Ovary (tissue), 3 donors: ENCODE data around the gene FAAP20.

Experiments
- EP300 ChIP-seq: sonication (generic); formaldehyde crosslinking; IDR thresholded peaks from one replicate; pipeline ENCODE4 v1.6.1; 2017; ENCODE audit warnings: antibody characterized with exemption
- TF ChIP-seq, protein P1 (sequence below), 3 donors: fragments of 450-650 bp in 2 of 3; fragments of 200-600 bp in 1 of 3; IDR thresholded peaks; one replicate each; pipeline versions ENCODE4 v1.5.1 to v1.8.0; 2016 to 2022; ENCODE audit warnings: antibody characterized with exemption in 3 of 3, mild to moderate bottlenecking in 1 of 3
- donor health status: DM: no; HTN: no; CAD: no.

DNA sequence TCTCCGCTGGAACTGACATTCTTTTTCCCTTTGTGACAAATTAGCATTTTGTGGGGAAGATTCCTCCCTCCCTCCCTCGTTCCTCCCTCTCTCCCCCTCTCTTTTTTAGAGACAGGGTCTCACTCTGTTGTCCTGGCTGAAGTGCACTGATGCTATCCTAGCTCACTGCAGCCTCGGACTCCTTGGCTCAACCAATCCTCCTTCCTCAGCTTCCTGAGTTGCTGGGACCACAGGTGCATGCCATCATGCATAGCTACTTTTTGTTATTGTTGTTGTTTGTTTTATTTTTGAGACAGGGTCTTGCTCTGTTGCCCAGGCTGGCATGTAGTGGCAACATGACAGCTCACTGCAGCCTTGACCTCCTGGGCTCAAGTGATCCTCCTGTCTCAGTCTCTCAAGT is 26.7 kb upstream of the FAAP20 start:
- TF ChIP-seq EP300: no peak
- TF ChIP-seq, protein P1, sequence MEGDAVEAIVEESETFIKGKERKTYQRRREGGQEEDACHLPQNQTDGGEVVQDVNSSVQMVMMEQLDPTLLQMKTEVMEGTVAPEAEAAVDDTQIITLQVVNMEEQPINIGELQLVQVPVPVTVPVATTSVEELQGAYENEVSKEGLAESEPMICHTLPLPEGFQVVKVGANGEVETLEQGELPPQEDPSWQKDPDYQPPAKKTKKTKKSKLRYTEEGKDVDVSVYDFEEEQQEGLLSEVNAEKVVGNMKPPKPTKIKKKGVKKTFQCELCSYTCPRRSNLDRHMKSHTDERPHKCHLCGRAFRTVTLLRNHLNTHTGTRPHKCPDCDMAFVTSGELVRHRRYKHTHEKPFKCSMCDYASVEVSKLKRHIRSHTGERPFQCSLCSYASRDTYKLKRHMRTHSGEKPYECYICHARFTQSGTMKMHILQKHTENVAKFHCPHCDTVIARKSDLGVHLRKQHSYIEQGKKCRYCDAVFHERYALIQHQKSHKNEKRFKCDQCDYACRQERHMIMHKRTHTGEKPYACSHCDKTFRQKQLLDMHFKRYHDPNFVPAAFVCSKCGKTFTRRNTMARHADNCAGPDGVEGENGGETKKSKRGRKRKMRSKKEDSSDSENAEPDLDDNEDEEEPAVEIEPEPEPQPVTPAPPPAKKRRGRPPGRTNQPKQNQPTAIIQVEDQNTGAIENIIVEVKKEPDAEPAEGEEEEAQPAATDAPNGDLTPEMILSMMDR (IDR thresholded peaks at IDR 0.05): no peak
